ENCODE measurements around the gene TSBP1. TPM values are rescaled to one million over a fixed set of nuclear protein-coding genes. Genes with fewer than 3 reads are reported as not detected.

TSBP1 gene
- total and polyA plus RNA-seq, 2 of the 8 experiments (the other 6 are each of a cell fraction or from before 2014, with no cell fraction given): not detected

DNA sequence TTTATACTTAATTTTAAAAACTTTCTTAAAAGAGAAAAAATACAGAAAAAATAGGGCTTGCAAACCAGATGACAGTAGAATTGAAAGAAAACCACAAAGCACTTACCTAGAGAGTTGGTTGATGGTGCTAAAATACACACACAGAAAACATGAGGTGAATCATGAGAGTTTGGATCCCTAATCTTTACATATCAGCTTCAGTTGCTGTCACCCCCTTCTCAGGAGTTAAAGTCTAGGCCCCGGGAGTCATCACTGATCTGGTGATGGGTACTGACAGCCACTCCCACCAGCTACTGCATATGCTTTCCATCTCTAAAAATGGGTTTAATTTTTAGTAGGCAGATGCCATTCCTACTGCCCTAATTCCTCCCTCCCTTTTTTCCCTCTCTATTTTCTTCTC, 16.7 kb downstream of the TSBP1 start:
- Histone ChIP-seq H2BK5ac (ENCODE audit: low read depth, low read length) (no peak overlapping the region), H3K27me3 (replicated peaks in 1 of 4; ENCODE audit: control insufficient read depth in 3 of 4, extremely low read depth in 1 of 4, insufficient read depth in 3 of 4, low read length in 3 of 4) (no peaks in the 10 kb centered on the region), H3K79me1 (ENCODE audit: low read depth, low read length) (no peaks in the 10 kb centered on the region), H3K27ac (ENCODE audit: low read depth, low read length) (no peak overlapping the region), H2BK15ac (ENCODE audit: low read length) (no peak overlapping the region), H3K23ac (ENCODE audit: insufficient read length) (no peak overlapping the region), H3K36me3 (ENCODE audit: control insufficient read depth in 2 of 4, insufficient read depth in 4 of 4, low read length in 3 of 4) (no peaks in the 10 kb centered on the region), H2BK20ac (ENCODE audit: low read length) (no peak overlapping the region), H3K14ac (ENCODE audit: insufficient read length) (no peak overlapping the region), H2AK5ac (ENCODE audit: low read depth, low read length) (no peak overlapping the region), H3K18ac (ENCODE audit: extremely low read depth, low read length) (no peak overlapping the region), H3K79me2 (ENCODE audit: control insufficient read depth in 1 of 2, insufficient read depth in 2 of 2, low read length in 2 of 2) (no peaks in the 10 kb centered on the region), H3K9me3 (ENCODE audit: insufficient read depth in 2 of 2, low read depth in 1 of 2, low read length in 1 of 2) (no peaks in the 10 kb centered on the region), H2BK12ac (ENCODE audit: low read depth, low read length) (no peak overlapping the region), H4K20me1 (replicated peaks in 1 of 2; ENCODE audit: control insufficient read depth in 1 of 2, insufficient read depth in 2 of 2, low read length in 2 of 2) (no peaks in the 10 kb centered on the region), H3K4me2 (ENCODE audit: insufficient read depth in 1 of 2, low read depth in 2 of 2, low read length in 2 of 2) (no peak overlapping the region), H3K56ac (replicated peaks; ENCODE audit: insufficient read length, low read depth, low read length) (no peak overlapping the region), H3K4me1 (replicated peaks in 1 of 4; ENCODE audit: control insufficient read depth in 3 of 4, insufficient read depth in 4 of 4, low read length in 3 of 4) (no peaks in the 10 kb centered on the region), H3K4me3 (ENCODE audit: extremely low read depth in 1 of 4, insufficient read depth in 2 of 4, low read depth in 3 of 4, low read length in 4 of 4) (no peak overlapping the region), H3K4ac (replicated peaks; ENCODE audit: insufficient read length, low read depth, low read length) (no peak overlapping the region), H3K9ac (replicated peaks in 1 of 4; ENCODE audit: extremely low read depth in 1 of 4, low read depth in 3 of 4, low read length in 3 of 4) (no peak overlapping the region), H4K5ac (ENCODE audit: insufficient read length, low read depth, low read length) (no peak overlapping the region), H4K91ac (replicated peaks; ENCODE audit: insufficient read length, low read length) (no peak overlapping the region), H2BK120ac (replicated peaks; ENCODE audit: low read depth, low read length) (no peak overlapping the region), H4K8ac (ENCODE audit: extremely low read depth, insufficient read depth, low read length) (no peak overlapping the region), H3K23me2 (ENCODE audit: low read depth, low read length) (no peaks in the 10 kb centered on the region), H2AFZ (ENCODE audit: low read length) (no peak overlapping the region; the same call in 1 of the 2 replicates)
- WGBS, 2 experiments (ENCODE audit: extremely low coverage in 1 of 2, insufficient coverage in 1 of 2, insufficient read length in 1 of 2, insufficient replicate concordance in 2 of 2, low coverage in 1 of 2, low lambda C conversion rate in 2 of 2, missing lambda C conversion rate in 1 of 2): 88% methylated on average over 1 of the region's 1 CpG; no CpG with 5 or more reads in 1 of the 2 experiments
- POLR2A ChIA-PET (ENCODE audit: partially characterized antibody): no interaction called here
- TF ChIP-seq RXRA (IDR thresholded peaks at IDR 0.05; ENCODE audit: insufficient read depth, low read depth, low read length): no peak
- no peak for TF ChIP-seq SUZ12 (IDR thresholded peaks at IDR 0.05; ENCODE audit: low read length)
- no peak for TF ChIP-seq EGR1 (IDR thresholded peaks at IDR 0.05; ENCODE audit: borderline replicate concordance, low read depth, low read length)
- TF ChIP-seq POU5F1 (IDR thresholded peaks at IDR 0.05; ENCODE audit: low read depth, low read length): no peak
- no peak for TF ChIP-seq NANOG (IDR thresholded peaks at IDR 0.05; ENCODE audit: insufficient read depth, low read depth, low read length, poor library complexity, severe bottlenecking)
- TF ChIP-seq FOSL1 (IDR thresholded peaks at IDR 0.05; ENCODE audit: insufficient read depth, low read depth, low read length): no peak
- CTCF ChIA-PET (ENCODE audit: partially characterized antibody): no interaction called here
- FAIRE-seq: no peak
- no peak for DNase-seq (ENCODE audit: low read depth in 1 of 2, low spot score in 2 of 2)
